Kidney glomerular epithelial cell (primary cell): Measurements from ENCODE around the gene GID8.
"Not testable (repeated sequence)": the region's sequence is repeated elsewhere in the genome, so short reads cannot be mapped to it uniquely, and the experiment has no call there.

Source experiments
- DNase-seq: peaks from one replicate; lab custom pipeline; 2025; lab: John Stamatoyannopoulos, UW

Gene GID8

DNA sequence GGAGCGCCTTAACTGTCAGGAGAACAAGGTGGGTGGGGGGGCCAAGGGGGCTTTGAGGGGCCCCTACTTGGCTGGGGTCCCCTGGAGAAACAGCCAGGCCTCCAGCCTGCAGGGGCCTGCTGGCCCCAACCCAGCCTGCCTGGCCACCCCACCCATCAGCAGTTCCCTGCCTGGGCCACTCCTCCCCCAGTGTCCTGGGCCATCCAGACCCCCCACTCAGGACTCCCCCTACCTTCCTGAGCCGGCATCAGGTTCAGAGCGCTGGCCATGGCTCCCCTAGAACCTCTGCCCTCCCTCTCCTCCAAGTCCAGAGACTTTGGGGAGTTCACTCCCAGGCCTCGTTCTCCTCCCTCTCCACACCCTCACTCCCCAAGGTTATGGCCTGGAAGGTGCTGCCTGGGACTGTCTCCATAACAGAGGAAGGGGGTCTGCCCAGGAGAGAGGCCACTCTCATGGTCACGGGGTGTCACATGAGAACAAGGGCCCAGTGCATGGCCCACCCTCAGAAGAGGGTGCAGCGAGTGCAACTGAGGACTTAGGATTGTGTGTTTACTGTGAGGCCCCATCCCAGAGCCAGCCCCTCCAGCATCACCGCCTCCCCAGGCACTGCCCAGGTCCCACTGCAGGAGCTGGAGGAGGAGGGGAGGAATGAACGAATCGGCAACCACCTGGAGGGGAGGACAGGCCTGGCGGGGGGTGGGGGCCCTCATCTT lies 20.6 kb downstream of the GID8 start:
- DNase-seq, result no peak

DNA sequence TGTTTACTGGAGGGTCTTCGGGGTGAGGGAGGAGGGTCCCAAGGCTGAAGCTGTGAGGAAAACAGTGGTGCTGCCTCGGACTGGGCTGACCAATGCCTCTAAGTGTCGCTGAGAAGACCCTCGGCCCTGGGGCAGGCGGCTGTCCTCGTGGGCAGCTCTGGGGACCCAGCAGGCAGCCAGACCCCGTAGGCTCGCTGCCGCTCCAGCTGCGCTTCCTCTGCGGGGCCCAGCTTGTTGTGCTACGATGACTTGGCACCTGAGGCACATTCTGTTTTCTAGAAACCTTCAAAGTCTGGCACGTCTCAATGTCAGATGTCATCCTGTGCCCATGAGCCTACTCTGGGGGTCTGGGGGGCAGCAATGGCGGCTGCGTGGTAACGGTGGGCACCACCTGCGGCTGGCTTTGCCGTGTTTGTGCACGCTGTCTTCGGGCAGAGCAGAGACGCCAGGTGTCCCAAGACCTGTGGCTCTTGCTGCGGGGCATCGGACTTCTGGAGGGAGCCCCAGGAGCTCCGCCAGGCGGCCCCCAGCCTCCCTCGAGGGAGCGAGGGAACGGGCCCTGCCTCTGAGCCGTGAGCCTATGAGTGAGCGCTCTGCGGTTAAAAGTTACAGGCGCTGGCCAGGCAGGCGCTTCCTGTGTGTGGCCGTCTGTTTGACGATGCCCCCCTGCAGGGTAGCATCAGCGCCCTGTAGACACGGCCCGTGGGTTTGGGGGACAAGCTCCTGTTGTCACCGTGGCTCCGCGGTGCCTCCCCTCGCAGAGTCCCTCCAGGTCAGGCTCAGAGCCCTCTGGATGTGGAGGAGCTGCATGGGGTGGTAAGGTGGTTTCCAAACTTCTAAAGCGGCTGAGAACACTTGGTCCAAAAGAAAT lies 21.4 kb downstream of the GID8 start:
- no peak for DNase-seq

GRCh38 chr20:62959998-62960436 lies 22.1 kb downstream of the GID8 start:
- DNase-seq, result no peak

DNA sequence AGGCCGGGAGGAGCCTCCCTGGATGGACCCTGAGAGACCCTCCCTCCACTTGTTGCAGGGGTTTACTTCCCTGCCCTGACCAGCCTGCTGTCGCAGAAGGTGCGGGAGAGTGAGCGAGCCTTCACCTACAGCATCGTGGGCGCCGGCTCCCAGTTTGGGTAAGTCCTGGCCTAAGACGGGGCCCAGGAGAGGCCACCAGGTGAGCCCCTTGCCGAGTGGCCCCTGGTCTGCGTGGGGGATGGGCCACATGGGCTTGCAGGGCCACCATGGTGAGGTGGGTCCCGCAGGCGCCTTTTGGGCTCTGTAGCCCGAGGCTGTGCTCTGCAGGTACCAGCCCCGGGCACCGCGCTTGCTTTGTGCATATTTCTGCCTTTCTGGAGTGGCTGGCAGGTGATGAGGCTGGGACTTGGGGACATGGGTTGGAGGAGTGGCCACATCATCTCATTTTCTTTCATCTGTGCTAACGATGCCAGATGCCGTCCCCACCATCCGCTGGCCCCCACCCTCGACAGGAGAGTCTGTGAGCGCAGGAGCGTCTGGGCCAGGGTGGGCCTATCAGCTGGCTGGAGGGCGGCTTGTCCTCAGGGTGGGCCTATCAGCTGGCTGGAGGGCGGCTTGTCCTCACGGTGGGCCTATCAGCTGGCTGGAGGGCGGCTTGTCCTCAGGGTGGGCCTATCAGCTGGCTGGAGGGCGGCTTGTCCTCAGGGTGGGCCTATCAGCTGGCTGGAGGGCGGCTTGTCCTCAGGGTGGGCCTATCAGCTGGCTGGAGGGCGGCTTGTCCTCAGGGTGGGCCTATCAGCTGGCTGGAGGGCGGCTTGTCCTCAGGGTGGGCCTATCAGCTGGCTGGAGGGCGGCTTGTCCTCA lies 22.7 kb downstream of the GID8 start:
- not testable (repeated sequence) for DNase-seq

- DNase-seq, result no peak
These were observed 23.4 kb downstream of the GID8 start for GRCh38 chr20:62961310-62961783.

GRCh38 chr20:62961799-62962198 lies 23.9 kb downstream of the GID8 start:
- no peak for DNase-seq

DNA sequence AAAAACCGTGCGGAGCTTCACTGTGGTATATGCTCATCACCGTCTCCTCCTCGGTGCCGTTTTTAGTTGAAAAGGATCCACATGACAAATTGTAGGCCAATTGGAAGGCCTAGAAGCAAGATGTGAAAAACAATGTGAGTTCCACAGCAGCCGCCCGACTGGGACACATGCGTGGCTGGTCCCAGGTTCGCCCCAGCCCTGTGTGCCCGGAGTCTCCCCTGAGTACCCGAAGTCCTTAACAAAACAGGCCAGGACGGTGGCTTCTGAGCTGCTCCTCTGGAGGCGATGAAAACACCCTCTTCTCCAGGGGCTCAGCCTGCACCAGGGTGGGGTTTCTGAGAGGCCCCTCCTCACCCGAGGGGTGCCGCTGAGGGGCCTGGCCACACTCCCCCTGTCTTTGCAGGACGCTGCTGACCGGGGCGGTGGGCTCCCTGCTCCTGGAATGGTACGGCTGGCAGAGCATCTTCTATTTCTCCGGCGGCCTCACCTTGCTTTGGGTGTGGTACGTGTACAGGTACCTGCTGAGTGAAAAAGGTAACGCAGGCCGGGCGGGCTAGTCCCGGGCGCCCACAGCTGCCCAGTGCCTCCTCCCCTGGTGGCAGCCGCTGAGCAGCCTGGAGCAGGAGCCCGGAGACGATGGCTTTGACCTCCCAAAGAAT lies 24.4 kb downstream of the GID8 start:
- DNase-seq, result no peak

GRCh38 chr20:62962891-62963613 lies 25.1 kb downstream of the GID8 start:
- DNase-seq, result no peak

- no peak for DNase-seq
These were observed 25.9 kb downstream of the GID8 start for GRCh38 chr20:62963614-62964397.

- DNase-seq, result no peak
These were observed 26.8 kb downstream of the GID8 start for GRCh38 chr20:62964700-62965099.

- no peak for DNase-seq
These were observed 27.4 kb downstream of the GID8 start for GRCh38 chr20:62965363-62965771.

GRCh38 chr20:62966212-62967148 lies 28.5 kb downstream of the GID8 start:
- DNase-seq, result no peak

GRCh38 chr20:62967149-62967501 lies 29.2 kb downstream of the GID8 start:
- no peak for DNase-seq

DNA sequence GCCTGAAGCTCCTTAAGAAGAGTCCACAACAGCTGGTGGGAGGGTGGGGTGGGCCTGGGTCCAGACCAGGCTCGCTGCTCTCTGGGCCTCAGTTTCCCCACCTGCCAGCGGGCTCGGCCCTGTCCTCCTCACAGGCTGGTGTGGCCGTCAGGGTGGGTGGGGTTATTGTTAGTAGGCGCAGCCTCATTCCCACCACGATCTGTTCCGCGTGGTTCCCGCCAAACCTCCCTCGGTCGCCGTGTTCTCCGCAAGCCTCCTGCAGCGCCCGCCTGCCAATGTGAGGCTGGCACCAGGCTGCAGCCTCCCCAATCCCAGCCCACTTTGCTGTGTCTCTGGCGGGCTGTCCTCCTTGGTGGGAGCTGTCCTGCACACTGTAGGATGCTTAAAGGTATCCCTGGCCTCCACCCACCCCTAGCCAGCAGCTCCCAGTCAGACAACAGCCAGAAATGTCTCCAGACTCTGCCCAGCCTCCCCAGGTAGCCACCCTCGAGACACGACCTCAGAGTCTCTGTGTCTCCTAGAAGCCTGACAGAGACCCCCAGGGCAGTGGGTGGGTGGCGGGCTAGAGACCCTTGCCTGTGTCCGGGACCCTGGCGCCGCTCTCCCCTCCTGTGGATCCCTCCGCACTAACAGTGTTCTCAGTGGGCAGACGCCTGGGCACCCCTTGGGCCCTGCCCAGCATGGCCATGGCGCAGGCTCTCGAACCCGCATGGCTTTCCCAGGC lies 29.8 kb downstream of the GID8 start:
- DNase-seq, result no peak

DNA sequence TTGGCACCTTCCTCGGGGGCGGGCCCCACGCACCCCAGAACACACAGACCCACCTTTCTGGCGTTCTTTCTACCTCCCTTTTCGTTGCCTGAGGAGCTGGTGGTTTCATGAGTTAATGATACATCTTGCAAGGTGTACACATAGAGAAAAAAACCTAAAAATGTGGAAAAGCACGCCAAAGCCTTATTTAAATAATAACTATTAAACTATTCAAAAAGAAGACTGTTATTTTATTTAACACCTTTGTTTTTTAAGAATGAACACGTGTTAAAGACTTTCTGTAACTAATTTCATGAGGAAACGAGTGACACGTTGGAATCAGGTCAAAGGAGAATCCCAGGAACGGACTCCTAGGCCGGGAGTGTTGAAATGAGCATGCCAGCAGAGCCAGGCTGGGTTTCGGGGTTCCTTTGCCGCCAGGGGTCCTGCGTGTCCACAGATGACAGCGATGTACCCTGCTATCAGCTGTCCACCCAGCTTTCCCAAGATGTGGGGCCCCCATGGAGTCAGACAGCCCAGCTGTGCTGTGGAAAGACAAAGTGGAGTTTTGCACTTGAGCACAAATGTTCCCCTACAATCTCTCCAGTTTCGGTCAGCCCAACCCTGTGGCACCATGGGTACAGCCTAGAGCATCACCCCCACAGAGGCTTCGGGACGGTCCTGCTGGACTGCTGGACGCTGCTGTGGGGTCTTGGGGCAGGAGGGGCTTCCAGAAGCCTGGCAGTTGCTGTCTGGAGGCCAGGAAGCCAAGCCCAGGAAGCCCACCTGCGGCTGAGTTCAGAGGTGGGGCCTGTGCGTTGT lies 30.6 kb downstream of the GID8 start:
- DNase-seq, result no peak

DNA sequence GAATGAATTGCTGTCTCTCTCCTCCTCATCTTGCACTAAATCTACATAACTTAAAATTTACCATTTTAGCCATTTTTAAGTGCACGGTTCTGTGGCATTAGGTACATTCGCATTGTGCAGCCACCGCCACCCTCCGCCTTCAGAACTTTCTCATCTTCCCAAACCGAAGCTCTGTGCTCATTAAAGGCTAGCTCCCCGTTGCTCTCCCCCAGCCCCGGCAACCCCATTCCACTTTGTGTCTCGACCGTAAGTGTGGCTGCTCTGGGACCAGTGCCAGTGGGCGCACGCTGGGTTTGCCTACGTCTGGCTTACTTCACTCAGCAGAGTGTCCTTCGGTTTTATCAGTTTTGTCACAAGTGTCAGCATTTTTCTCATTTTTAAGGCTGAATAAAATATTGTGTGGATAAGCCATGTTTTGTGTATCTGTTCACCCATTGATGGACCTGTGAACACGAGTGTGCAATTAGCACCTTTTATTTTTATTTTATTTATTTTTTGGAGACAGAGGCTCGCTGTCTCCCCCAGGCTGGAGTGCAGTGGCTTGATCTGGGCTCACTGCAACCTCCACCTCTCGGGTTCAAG lies 31.3 kb downstream of the GID8 start:
- no peak for DNase-seq

DNA sequence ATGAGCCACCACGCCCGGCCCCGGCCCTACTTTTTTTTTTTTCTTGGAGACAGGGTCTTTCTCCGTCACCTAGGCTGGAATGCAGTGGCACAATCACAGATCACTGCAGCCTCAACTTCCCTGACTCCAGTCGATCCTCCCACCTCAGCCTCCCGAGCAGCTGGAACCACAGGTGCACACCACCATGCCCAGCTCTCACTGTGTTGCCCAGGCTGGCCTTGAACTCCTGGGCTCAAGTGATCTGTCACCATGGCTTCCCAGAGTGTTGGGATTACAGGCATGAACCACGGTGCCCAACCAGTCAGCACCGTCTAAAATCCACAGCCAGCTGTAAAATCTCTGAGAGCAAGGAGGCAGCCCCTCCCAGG lies 32.0 kb downstream of the GID8 start:
- no peak for DNase-seq
